ENCODE data around the gene PRR30.

DNA sequence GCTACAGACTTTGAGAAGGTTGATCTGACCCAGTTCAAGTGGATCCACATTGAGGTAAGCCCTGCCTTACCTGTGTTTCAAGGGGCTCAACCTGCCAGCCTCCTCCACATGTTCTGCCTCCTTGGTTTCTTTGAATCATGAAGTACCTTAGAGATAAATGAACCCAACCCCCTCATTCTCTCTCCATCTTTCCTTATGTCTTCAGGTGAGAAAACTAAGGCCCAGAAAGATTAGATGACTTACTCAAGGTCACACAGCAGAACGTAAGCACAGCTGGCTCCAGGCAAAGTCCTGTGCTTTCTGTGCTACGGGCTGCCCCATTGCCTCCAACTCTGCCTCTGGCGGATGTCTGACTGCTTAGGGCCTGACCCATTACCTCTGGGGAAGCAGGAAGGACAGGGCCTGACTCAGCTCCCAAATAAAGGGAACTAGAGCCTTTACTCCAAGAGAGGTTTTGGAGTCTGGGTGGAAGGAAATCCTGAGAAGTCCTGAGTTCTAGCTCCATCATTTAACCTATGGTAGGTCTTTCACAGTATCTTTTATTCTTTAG lies 42.4 kb downstream of the PRR30 start:
- TF ChIP-seq POLR2A (IDR thresholded peaks at IDR 0.05; ENCODE audit: low read depth, low read length) (no peak), EZH2 (IDR thresholded peaks at IDR 0.05; ENCODE audit: borderline replicate concordance, low read depth, low read length, severe bottlenecking) (no peak), GATA2 (IDR thresholded peaks at IDR 0.05; ENCODE audit: insufficient read depth, insufficient read length, low read depth, low read length) (no peak), CTCF (IDR thresholded peaks at IDR 0.05; ENCODE audit: extremely low read depth in 1 of 2, insufficient read depth in 1 of 2, low read depth in 1 of 2, low read length in 2 of 2) (no peak), JUN (IDR thresholded peaks at IDR 0.05; ENCODE audit: borderline replicate concordance, insufficient read depth, insufficient read length, low read depth) (no peak), POLR2AphosphoS5 (IDR thresholded peaks at IDR 0.05; ENCODE audit: insufficient read depth, low read depth, low read length) (no peak)

Data from endothelial cell of umbilical vein (primary cell).